DMS53 treated with DMSO at 0.1 percent for 48 hours (cell line): ENCODE results near the gene PHOX2A.

ENCODE experiments used
- DNase-seq: peaks from one replicate; lab custom pipeline; 2025; ENCODE audit not compliant: unreplicated experiment; lab: John Stamatoyannopoulos, UW

PHOX2A gene

DNA sequence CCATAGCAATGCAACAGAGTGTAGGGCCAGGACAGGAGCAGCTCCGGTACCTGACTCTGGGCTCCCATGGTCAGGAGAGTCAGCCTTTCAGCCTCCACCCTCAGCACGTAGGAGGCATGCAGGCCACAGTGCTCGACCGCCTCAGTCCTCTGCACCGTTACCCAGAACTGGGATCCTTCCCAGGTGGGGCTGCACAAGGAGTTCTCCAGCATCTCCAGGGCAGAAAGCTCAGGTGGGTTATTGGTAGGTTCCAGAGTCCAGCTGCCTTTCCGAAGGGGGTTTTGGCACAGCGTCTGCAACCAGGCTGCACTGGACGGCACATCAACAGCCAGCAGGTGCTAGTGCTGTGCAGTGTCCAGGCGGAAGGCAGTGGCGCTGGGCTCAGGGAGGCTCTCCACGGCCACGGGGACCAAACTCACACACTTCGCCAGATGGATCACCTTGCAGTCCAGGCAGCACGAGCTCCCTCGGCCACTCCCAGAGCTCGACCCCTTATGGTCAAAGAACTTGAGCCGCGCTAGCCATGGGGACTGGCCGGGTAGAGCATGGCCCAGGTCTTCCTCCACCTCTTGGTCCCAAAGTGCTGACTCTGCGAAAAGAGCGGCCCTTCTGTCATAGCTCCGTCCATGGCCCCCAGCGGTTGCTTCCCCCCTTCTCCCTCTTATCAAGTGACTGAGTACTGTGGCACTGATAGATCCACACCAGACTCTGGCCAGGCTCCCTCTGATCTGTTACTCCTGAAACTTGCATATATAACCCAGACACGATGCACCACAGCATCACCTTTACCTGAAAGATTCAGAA lies 6.9 kb upstream of the PHOX2A start:
- no peak for DNase-seq

GRCh38 chr11:72249961-72250360 lies 6.0 kb upstream of the PHOX2A start:
- DNase-seq, result no peak

DNA sequence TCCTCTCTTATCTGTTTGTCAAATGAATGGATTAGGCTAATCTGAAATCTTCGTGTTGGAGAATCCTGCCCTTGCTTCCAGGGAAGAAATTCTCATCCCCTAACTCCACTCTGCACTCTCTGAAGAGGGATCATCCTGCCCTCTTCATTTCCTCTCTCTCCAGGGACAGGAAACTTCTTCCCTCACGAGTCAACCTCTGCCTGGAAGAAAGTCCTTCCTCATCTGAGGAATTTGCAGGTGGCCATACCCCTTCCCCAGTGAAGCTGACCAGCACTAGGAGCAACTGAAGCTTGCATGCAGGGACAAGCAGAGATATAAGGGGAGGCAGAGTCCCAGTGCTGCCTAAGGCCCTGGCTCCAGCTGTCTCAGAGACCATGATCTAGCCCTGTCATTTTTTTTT lies 3.6 kb upstream of the PHOX2A start:
- no peak for DNase-seq

DNA sequence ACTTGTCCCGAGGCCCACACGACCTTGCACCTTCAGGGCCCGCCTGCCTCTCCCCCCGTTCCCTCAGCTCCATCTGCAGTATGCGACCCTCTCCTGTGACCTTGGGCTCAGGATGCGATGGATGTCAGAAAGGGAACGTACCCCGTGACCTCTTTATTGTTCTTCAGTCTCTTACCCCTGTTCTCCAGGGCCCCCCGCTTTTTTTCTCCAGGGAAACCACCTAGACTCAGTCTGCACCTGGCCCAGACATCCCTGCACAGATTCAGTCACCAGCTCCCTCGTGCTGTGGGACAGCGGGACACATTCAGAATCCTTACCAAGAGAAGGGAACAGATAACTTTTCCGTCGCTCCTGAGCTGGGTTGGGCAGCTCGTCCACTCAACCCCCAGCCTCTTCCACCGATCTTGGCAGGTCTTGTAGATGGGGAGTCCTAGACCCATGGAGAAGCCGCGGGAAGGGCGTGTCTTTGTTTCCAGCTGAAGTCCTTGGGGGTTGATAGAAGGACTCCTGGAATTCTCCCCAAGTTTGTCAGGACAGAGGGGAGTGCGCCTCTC lies 1.4 kb upstream of the PHOX2A start:
- DNase-seq, result no peak

DNA sequence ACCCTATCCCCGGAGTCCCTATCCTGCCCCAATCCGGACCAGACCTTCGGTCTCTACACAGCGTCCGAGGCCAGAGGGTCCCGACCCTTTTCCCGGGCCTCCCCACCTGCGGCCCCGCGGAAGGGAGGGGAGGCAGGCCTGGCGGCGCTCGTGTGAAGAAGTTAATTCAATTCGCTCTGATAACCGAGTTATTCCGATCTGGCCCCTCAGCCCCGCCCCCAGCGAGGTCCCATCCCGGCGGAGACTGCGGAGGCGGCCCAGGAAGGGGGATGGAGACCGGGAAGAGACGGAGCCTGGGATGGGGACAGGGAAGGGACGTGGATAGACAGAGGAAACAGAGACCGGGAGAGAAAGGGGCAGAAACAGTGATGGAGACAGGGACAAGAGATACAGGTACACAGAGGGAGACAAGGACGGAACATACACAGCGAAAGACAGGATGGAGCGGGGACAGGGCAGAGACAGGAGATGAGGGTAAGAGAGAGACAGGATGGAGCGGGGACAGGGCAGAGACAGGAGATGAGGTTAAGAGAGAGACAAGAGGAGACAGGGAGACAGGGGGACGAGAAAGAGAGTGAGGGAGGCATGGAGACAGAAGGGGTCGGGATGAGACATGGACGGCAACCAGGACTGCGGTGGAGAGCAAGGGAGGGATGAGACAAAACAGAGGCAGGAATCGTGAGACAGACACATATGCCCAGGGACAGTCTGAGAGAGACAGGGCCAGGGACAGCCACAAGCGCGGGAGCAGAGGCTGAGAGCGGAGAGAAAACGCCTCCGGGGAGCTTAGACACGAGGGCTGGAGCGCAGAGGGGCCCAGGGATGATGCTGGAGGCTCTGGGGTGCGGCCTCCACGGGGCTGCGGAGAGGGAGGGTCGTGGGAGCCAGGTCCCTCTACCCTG lies 636 bp upstream of the PHOX2A start:
- no peak for DNase-seq

GRCh38 chr11:72243173-72244059 lies 560 bp downstream of the PHOX2A start:
- DNase-seq, result no peak

- DNase-seq, result no peak
Measured at GRCh38 chr11:72242141-72242540, 1.8 kb downstream of the PHOX2A start.

DNA sequence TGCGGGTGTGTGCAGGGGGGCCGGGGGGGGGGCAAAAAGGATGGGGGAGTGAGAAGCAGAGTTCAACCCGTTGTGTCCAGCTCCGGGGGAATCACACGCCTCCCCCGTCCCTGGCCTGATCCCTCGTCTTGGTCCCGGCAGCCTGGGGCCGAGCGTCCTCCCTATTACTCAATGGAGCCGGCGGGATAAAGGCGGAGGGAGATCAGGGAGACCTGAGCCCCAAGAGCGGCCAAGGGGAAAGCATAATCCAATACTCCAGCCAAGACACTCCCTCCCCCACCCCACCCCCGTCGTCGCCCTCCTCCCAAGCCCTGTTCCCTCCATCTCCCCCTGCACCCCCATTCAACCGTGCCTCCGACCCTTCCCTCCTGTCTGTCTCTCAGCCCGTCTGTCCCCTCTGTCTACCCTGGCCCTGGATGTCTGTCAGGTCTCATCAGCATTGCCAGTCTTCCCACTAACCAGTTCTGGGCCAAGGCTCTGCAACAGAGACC lies 2.6 kb downstream of the PHOX2A start:
- no peak for DNase-seq

- DNase-seq, result peak; percentile 80
Measured at GRCh38 chr11:72240461-72241290, 3.3 kb downstream of the PHOX2A start.

GRCh38 chr11:72239849-72240460 lies 4.0 kb downstream of the PHOX2A start:
- peak; percentile 80 for DNase-seq

GRCh38 chr11:72239313-72239848 lies 4.6 kb downstream of the PHOX2A start:
- DNase-seq, result peak; percentile 45

GRCh38 chr11:72238492-72239312 lies 5.3 kb downstream of the PHOX2A start:
- no peak for DNase-seq

DNA sequence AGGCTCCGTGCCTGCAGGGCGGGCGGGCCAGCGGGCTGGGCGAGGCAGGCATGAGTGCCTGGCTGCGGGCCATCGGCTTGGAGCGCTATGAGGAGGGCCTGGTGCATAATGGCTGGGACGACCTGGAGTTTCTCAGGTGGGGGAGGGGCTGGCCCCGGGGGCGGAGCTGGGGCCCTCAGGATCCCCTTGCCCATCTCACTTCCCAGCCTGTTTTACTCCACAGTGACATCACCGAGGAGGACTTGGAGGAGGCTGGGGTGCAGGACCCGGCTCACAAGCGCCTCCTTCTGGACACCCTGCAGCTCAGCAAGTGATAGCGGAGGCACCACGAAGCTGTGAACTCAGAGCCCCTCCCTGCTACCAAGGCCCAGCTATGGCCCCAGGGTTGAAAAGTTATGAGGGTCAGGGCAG lies 5.9 kb downstream of the PHOX2A start:
- DNase-seq, result peak; percentile 39

GRCh38 chr11:72237112-72237931 lies 6.7 kb downstream of the PHOX2A start:
- no peak for DNase-seq

- DNase-seq, result no peak
Measured at GRCh38 chr11:72236774-72237111, 7.2 kb downstream of the PHOX2A start.

DNA sequence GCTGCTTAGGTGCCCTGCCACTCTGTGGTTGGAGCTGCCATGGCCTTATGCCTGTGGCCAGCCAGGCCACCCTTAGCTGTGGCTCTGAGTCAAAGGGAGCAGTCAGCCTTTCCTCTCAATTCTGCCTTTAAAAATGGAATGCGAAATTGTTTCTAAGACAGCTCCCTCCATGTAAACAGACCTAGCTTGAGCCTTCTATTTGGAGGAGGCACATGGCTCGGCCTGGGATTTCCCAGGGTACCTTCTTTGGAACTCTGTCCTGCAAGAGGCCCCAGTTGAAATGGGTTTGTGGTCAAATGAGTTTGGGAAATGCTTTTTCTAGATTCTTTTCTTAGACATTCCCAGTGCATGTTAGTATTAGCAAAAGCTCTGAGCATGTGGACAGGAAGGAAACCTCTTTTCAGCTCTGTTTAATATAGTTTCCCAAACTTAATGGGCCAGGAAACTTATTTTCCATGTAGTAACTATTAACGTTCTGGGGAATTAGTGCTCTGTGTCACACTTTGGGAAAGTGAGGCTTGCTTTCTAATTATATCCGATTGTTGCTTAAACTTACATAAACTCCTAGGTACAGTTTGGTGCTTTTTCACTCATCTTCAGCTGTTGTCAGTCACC lies 7.8 kb downstream of the PHOX2A start:
- DNase-seq, result no peak
